Spleen (tissue), 11 donors: ENCODE measurements around the gene BBLN. TPM values are rescaled to one million over a fixed set of nuclear protein-coding genes. Genes with fewer than 3 reads are reported as not detected.

Experiments
- DNase-seq: peaks from one replicate; pipeline ENCODE4 v3.0.0-alpha.2; 2020
- H3K27ac ChIP-seq, 8 donors: fragments of 200-600 bp; sonication (generic) in 7 of 8; 1 replicate in 4 of 8; 2 replicates in 4 of 8; pipeline versions ENCODE4 v1.5.0 to v1.8.0; 2016 to 2021; ENCODE audit warnings: inconsistent platforms in 4 of 8, mild to moderate bottlenecking in 4 of 8, moderate library complexity in 1 of 8
- H3K27me3 ChIP-seq, 7 donors: fragments of 200-600 bp; sonication (generic) in 6 of 7; replicated peaks in 1 of 7; 1 replicate in 4 of 7; 2 replicates in 3 of 7; pipeline versions ENCODE4 v1.5.0 to v1.8.0; 2016 to 2021; ENCODE audit warnings: inconsistent platforms in 3 of 7, mild to moderate bottlenecking in 1 of 7
- H3K36me3 ChIP-seq, 6 donors: fragments of 200-600 bp; sonication (generic) in 5 of 6; 1 replicate in 4 of 6; 2 replicates in 2 of 6; pipeline versions ENCODE4 v1.5.0 to v1.8.0; 2016 to 2021; ENCODE audit warnings: inconsistent platforms in 2 of 6
- H3K4me1 ChIP-seq, 6 donors: fragments of 200-600 bp; sonication (generic) in 5 of 6; 1 replicate in 3 of 6; 2 replicates in 3 of 6; pipeline versions ENCODE4 v1.5.0 to v1.8.0; 2016 to 2021; ENCODE audit warnings: inconsistent platforms in 3 of 6
- H3K4me3 ChIP-seq, 8 donors: fragments of 200-600 bp; sonication (generic) in 7 of 8; 1 replicate in 4 of 8; 2 replicates in 4 of 8; pipeline versions ENCODE4 v1.5.0 to v1.8.0; 2016 to 2021; ENCODE audit warnings: inconsistent platforms in 4 of 8, mild to moderate bottlenecking in 4 of 8, moderate library complexity in 2 of 8
- H3K9me3 ChIP-seq, 8 donors: fragments of 200-600 bp; sonication (generic) in 7 of 8; 1 replicate in 4 of 8; 2 replicates in 4 of 8; pipeline versions ENCODE4 v1.5.0 to v1.8.0; 2016 to 2021; ENCODE audit warnings: inconsistent platforms in 4 of 8
- CTCF ChIP-seq, 11 experiments: fragments of 200-600 bp in 7 of 11; fragments of 450-650 bp in 4 of 11; sonication (generic) in 4 of 11; IDR thresholded peaks in 8 of 11; conservative IDR thresholded peaks in 3 of 11; 1 replicate in 7 of 11; 2 replicates in 4 of 11; pipeline versions ENCODE4 v1.4.0 to v1.8.0; 2016 to 2021; ENCODE audit warnings: antibody characterized with exemption in 11 of 11, inconsistent platforms in 4 of 11, mild to moderate bottlenecking in 1 of 11
- POLR2A ChIP-seq, 3 donors: fragments of 450-650 bp; IDR thresholded peaks; one replicate each; pipeline ENCODE4 v1.5.1; 2017; ENCODE audit warnings: antibody characterized with exemption in 3 of 3, mild to moderate bottlenecking in 1 of 3
- POLR2AphosphoS5 ChIP-seq, 3 donors: sonication (generic); formaldehyde crosslinking; IDR thresholded peaks; one replicate each; pipeline ENCODE4 v1.5.1; 2017; ENCODE audit warnings: antibody characterized with exemption in 3 of 3
- WGBS, 5 donors: extraction: QIAGEN DNeasy Blood & Tissue Kit in 3 of 5; methylation state at CpG; one replicate each; pipeline versions ENCODE4 v1.1.5 to v1.1.7; 2013 to 2018; 5-methylcytosine and 5-hydroxymethylcytosine counted together
- intact Hi-C: fragments of 100-400 bp; cut with DNase I; formaldehyde crosslinking; loops from one replicate; pipeline ENCODE4 v1.15.0; 2023; ENCODE audit warnings: low total_unique reads
- polyA plus RNA-seq, 3 donors: library from polyadenylated mRNA; stranded (reverse); fragments of 200-250 nt; gene quantifications; one replicate each; pipeline ENCODE4 v1.2.1, GENCODE V29; 2013
- total RNA-seq, 7 donors: library from RNA; depleted of rRNA in 3 of 7; stranded (reverse); fragments of >200 nt in 3 of 7; fragmentation: NEBNext Ultra II Directional in 4 of 7; extraction: Animal tissue kit (Norgen Biotek cat#: 25700) in 4 of 7; gene quantifications; one replicate each; pipeline versions ENCODE4 v1.1.0 to v1.2.1, GENCODE V29; 2016 to 2021
- donor health status: healthy with polysubstance abuse.
- donor health status: DM: no; HTN: no; CAD: no; lungs with moderate emphysema.
- donor health status: DM: no; HTN: no; CAD: no.
- donor health status: Bipolar disorder and iron deficiency.
- donor health status: healthy.
- donor health status: DM: no; HTN: no; CAD: no.
- donor health status: DM: yes; HTN: yes; CAD: no.

BBLN gene
- total and polyA plus RNA-seq, 10 donors, result 43.5 to 220 (median 165) TPM

GRCh38 chr9:128150594-128151308, 9.3 kb upstream of the BBLN start:
- intact Hi-C loops, result no loop called here
- no peak for TF ChIP-seq POLR2AphosphoS5 (IDR thresholded peaks at IDR 0.05)
- no peak for TF ChIP-seq POLR2A (IDR thresholded peaks at IDR 0.05)
- peak in 4 of 11 experiments; percentile 19 to 44 (median 36) for TF ChIP-seq CTCF (IDR thresholded peaks at IDR 0.05 in 8 of 11, conservative IDR thresholded peaks at IDR 0.05 in 3 of 11)
- Histone ChIP-seq H3K9me3 (no peaks in the 10 kb centered on the region), H3K4me1 (peaks cover 0 to 37% (median 4%) of the 10 kb centered on the region in 6 donors), H3K36me3 (no peaks in the 10 kb centered on the region), H3K4me3 (peak overlapping the region in 1 of 8 donors; percentile 22), H3K27ac (peak overlapping the region in 4 of 8 donors; percentile 16 to 73 (median 60)), H3K27me3 (no peaks in the 10 kb centered on the region)
- peak; percentile 73 for DNase-seq
- WGBS, 5 donors, result 68 to 79% (median 71%) methylated on average over 17 to 19 of the region's 19 CpGs

GRCh38 chr9:128151309-128152132, 8.5 kb upstream of the BBLN start:
- no peaks in the 10 kb centered on the region for H3K36me3 ChIP-seq
- 82 to 92% (median 88%) methylated on average over 9 to 18 of the region's 18 CpGs for WGBS, 5 donors
- peak; percentile 63 for DNase-seq
- intact Hi-C loops, result no loop called here
- TF ChIP-seq POLR2A (IDR thresholded peaks at IDR 0.05) (no peak), POLR2AphosphoS5 (IDR thresholded peaks at IDR 0.05) (no peak), CTCF (IDR thresholded peaks at IDR 0.05 in 8 of 11, conservative IDR thresholded peaks at IDR 0.05 in 3 of 11) (no peak)
- H3K4me1 ChIP-seq, result peaks cover 0 to 37% (median 4%) of the 10 kb centered on the region in 6 donors
- H3K27me3 ChIP-seq, result no peaks in the 10 kb centered on the region
- H3K27ac ChIP-seq, result peak overlapping the region in 3 of 8 donors; percentile 52 to 73 (median 69)
- no peak overlapping the region for H3K4me3 ChIP-seq
- H3K9me3 ChIP-seq, result no peaks in the 10 kb centered on the region

- WGBS, 5 donors, result 87 to 96% (median 92%) methylated on average over 12 to 13 of the region's 13 CpGs
- Histone ChIP-seq H3K27me3 (no peaks in the 10 kb centered on the region), H3K4me1 (peaks cover 0 to 37% (median 4%) of the 10 kb centered on the region in 6 donors), H3K36me3 (no peaks in the 10 kb centered on the region), H3K4me3 (no peak overlapping the region), H3K9me3 (no peaks in the 10 kb centered on the region), H3K27ac (peak overlapping the region in 2 of 8 donors; percentile 52 to 69)
- DNase-seq, result peak; percentile 56
- intact Hi-C loops, result no loop called here
- TF ChIP-seq POLR2AphosphoS5 (IDR thresholded peaks at IDR 0.05), result no peak
- TF ChIP-seq CTCF (IDR thresholded peaks at IDR 0.05 in 8 of 11, conservative IDR thresholded peaks at IDR 0.05 in 3 of 11), result no peak
- TF ChIP-seq POLR2A (IDR thresholded peaks at IDR 0.05), result no peak
Measured at GRCh38 chr9:128152133-128153059, 7.7 kb upstream of the BBLN start.
